Vagina (tissue), 2 donors: ENCODE results near the gene SEPHS1. TPM values are rescaled to one million over a fixed set of nuclear protein-coding genes. Genes with fewer than 3 reads are reported as not detected.

ENCODE experiments used
- DNase-seq, 2 donors: peaks; one replicate each; pipeline ENCODE4 v3.0.0-alpha.2; 2017; ENCODE audit errors: extremely low spot score in 2 of 2
- H3K27ac ChIP-seq: fragments of 200-600 bp; sonication (generic); one replicate; pipeline ENCODE4 v1.5.1; 2019
- H3K27me3 ChIP-seq: fragments of 200-600 bp; sonication (generic); one replicate; pipeline ENCODE4 v1.5.1; 2019
- H3K36me3 ChIP-seq, 2 donors: fragments of 200-600 bp; sonication (generic); one replicate each; pipeline ENCODE4 v1.5.1; 2017 to 2019
- H3K4me1 ChIP-seq: fragments of 200-600 bp; sonication (generic); one replicate; pipeline ENCODE4 v1.5.1; 2019
- H3K4me3 ChIP-seq, 2 donors: fragments of 200-600 bp; sonication (generic); 1 replicate in 1 of 2; 2 replicates in 1 of 2; pipeline ENCODE4 v1.5.1; 2016 to 2019
- H3K9me3 ChIP-seq: fragments of 200-600 bp; sonication (generic); one replicate; pipeline ENCODE4 v1.5.1; 2019
- POLR2A ChIP-seq, 2 donors: fragments of 450-650 bp; IDR thresholded peaks; one replicate each; pipeline ENCODE4 v1.6.1; 2017; ENCODE audit warnings: antibody characterized with exemption in 2 of 2, mild to moderate bottlenecking in 2 of 2, moderate library complexity in 2 of 2
- POLR2AphosphoS5 ChIP-seq, 2 donors: sonication (generic); formaldehyde crosslinking; IDR thresholded peaks; one replicate each; pipeline ENCODE4 v1.9.0; 2017; ENCODE audit warnings: antibody characterized with exemption in 2 of 2, mild to moderate bottlenecking in 2 of 2, low read depth in 1 of 2; ENCODE audit not compliant: insufficient read depth in 1 of 2
- intact Hi-C: fragments of 100-400 bp; cut with DNase I; formaldehyde crosslinking; loops from one replicate; pipeline ENCODE4 v1.15.1; 2023
- total RNA-seq: library from RNA; depleted of rRNA; stranded (reverse); fragments of >200 nt; gene quantifications from one replicate; pipeline ENCODE4 v1.2.3, GENCODE V29; 2016
- TF ChIP-seq, protein P1 (sequence below), 3 experiments: fragments of 450-650 bp in 2 of 3; fragments of 200-600 bp in 1 of 3; sonication (generic) in 1 of 3; IDR thresholded peaks; one replicate each; pipeline ENCODE4 v1.5.1; 2017 to 2019; ENCODE audit warnings: antibody characterized with exemption in 3 of 3, mild to moderate bottlenecking in 2 of 3, moderate library complexity in 2 of 3

The SEPHS1 gene
- total RNA-seq, 1 donor from 2014 or later, result 26.8 TPM

DNA sequence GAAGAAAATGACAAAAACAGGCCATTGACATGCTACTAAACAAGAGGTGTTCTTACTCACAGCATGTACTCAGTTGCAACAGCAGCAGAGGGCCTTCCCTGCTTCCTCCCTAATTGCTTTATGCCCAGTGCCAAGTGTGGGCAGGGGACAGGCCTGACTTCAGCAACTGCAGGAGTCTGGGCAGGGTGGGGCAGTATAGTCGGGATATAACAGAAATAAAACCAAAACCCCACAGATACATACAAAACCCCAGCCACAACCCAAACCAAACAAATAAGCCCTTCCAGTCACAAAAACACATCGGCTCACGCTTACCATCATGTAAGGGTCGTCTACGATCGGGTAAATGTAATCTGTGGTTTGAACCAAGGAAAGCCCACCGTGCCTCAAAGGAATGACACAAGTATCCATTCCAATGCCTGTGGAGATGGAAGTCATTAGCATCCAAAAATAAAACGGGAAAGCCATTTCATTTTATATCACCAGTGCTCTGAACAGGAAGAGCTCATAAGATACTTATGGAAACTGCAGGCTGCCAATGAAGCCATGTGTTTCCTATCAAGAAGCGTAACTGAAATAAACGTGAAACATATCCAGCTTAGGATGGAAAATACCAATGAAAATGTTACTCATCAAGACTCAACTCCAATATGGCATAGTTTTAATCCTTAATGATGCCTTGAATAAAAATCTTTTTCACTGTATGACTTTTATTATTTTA is 9.5 kb downstream of the SEPHS1 start:
- Histone ChIP-seq H3K36me3 (peaks cover 3 to 25% of the 10 kb centered on the region in 2 donors), H3K27ac (no peak overlapping the region)
- intact Hi-C loops, result no loop called here

DNA sequence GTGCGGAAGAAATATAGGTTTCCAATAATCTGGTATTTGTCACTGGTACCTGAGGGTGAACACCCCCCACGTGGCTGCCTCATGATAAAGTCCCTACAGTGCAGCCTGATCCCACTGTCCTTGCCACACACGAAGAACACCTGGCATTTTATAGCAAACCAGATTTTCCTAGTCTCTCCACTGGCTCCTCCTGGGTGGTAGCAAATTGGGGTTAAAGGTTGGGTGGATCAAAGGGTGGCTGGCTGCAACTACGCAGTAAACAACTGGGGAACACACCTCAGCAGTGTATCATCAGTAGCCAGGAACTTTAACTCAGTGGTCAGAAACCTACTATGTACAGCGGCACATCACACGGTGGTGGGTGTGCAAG is 10.3 kb downstream of the SEPHS1 start:
- Histone ChIP-seq H3K4me3 (no peak overlapping the region), H3K36me3 (peaks cover 5 to 33% of the 10 kb centered on the region in 2 donors), H3K4me1 (peaks cover 13% of the 10 kb centered on the region), H3K9me3 (no peaks in the 10 kb centered on the region), H3K27me3 (no peaks in the 10 kb centered on the region), H3K27ac (no peak overlapping the region)
- intact Hi-C loops, result no loop called here
- TF ChIP-seq POLR2A (IDR thresholded peaks at IDR 0.05), result no peak
- no peak for TF ChIP-seq POLR2AphosphoS5 (IDR thresholded peaks at IDR 0.05; ENCODE audit: insufficient read depth in 1 of 2, low read depth in 1 of 2)
- TF ChIP-seq, protein P1, sequence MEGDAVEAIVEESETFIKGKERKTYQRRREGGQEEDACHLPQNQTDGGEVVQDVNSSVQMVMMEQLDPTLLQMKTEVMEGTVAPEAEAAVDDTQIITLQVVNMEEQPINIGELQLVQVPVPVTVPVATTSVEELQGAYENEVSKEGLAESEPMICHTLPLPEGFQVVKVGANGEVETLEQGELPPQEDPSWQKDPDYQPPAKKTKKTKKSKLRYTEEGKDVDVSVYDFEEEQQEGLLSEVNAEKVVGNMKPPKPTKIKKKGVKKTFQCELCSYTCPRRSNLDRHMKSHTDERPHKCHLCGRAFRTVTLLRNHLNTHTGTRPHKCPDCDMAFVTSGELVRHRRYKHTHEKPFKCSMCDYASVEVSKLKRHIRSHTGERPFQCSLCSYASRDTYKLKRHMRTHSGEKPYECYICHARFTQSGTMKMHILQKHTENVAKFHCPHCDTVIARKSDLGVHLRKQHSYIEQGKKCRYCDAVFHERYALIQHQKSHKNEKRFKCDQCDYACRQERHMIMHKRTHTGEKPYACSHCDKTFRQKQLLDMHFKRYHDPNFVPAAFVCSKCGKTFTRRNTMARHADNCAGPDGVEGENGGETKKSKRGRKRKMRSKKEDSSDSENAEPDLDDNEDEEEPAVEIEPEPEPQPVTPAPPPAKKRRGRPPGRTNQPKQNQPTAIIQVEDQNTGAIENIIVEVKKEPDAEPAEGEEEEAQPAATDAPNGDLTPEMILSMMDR (IDR thresholded peaks at IDR 0.05), result no peak
- no peak for DNase-seq

More for the DNA sequence above, 9.5 kb downstream of the SEPHS1 start:
- TF ChIP-seq POLR2AphosphoS5 (IDR thresholded peaks at IDR 0.05; ENCODE audit: insufficient read depth in 1 of 2, low read depth in 1 of 2), result peak in 1 of 2 donors; percentile 61
- TF ChIP-seq, protein P1 (IDR thresholded peaks at IDR 0.05), result no peak
- H3K4me3 ChIP-seq, result no peak overlapping the region
- H3K4me1 ChIP-seq, result peaks cover 13% of the 10 kb centered on the region
- no peaks in the 10 kb centered on the region for H3K9me3 ChIP-seq
- no peaks in the 10 kb centered on the region for H3K27me3 ChIP-seq
- no peak for DNase-seq

DNA sequence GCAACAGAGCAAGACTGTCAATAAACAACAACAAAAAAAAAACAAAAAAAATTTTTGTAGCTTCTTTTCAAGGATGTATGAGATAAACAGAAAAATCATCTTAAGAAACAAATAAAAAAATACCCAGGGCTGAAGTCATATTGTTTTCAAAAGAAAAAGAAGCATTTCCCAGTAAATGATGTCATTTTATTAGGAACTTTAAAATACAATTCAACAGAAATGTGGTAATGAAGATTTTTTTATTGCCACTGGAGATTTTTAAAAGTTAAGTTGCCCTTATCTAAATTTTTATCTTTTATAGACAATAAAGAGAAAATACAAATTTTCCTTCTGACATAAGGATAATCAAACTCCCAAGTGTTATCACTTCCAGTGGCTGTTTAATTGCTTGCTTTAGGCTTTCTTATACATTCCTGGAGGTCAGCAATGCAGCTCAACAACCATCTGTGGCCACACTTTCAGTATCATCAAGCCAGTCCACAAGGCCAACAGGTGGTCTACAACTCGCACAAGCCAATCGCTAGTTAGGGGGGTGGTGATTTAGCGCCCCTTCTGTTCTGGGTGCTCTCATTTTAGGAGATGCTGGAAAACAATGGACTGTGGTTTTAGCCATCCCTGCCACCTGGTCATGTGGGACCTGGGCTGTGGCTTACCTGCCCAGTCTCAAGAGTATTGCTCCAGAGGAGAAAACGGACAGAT is 10.8 kb downstream of the SEPHS1 start:
- H3K36me3 ChIP-seq, result peaks cover 5 to 38% of the 10 kb centered on the region in 2 donors

DNA sequence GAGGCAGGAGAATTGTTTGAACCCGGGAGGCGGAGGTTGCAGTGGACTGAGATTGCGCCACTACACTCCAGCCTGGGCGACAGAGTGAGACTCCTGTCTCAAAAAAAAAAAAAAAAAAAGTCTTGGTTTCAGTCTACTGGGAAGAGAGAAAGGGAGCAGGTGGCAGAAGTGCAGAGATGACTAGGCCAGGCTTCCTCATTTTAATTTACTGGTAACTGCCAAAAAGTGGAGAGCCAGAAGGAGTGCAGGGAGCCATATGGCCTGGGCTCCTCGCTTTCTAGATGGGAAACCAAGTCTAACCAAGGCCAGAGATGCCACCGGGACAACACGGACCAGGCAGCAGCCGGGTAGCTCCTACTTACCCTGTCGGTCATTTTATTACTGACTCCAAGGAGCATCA is 12.2 kb downstream of the SEPHS1 start:
- no peak overlapping the region for H3K4me3 ChIP-seq
- peaks cover 13% of the 10 kb centered on the region for H3K4me1 ChIP-seq
- no peaks in the 10 kb centered on the region for H3K9me3 ChIP-seq
- no peak for TF ChIP-seq POLR2AphosphoS5 (IDR thresholded peaks at IDR 0.05; ENCODE audit: insufficient read depth in 1 of 2, low read depth in 1 of 2)
- TF ChIP-seq POLR2A (IDR thresholded peaks at IDR 0.05), result no peak
- TF ChIP-seq, protein P1 (IDR thresholded peaks at IDR 0.05), result no peak
- no peak overlapping the region for H3K27ac ChIP-seq
- peaks cover 5 to 50% of the 10 kb centered on the region in 2 donors for H3K36me3 ChIP-seq
- intact Hi-C loops, result no loop called here
- no peaks in the 10 kb centered on the region for H3K27me3 ChIP-seq
- no peak for DNase-seq

More for the DNA sequence above, 10.8 kb downstream of the SEPHS1 start:
- H3K4me1 ChIP-seq, result peaks cover 13% of the 10 kb centered on the region
- no peak overlapping the region for H3K4me3 ChIP-seq
- intact Hi-C loops, result no loop called here
- no peaks in the 10 kb centered on the region for H3K9me3 ChIP-seq
- no peak for TF ChIP-seq POLR2A (IDR thresholded peaks at IDR 0.05)
- TF ChIP-seq POLR2AphosphoS5 (IDR thresholded peaks at IDR 0.05; ENCODE audit: insufficient read depth in 1 of 2, low read depth in 1 of 2), result no peak
- TF ChIP-seq, protein P1 (IDR thresholded peaks at IDR 0.05), result no peak
- H3K27ac ChIP-seq, result no peak overlapping the region
- no peaks in the 10 kb centered on the region for H3K27me3 ChIP-seq
- no peak for DNase-seq

DNA sequence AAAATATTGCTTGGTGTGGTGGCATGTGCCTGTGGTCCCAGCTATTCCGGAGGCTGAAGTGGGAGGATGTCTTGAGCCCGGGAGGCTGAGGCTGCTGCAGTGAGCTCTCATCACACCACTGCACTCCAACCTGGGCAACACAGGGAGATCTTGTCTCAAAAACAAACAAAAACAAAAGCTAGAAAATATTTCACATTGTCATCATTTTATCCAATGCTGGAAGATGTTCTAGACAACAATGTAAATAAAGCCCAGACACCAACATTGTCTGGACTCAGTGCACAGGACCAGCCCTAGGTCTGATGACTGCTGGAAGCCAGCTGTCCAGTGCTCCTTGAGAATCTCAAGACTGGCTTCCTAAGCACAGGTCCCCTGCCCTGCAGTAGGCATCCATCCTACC is 13.5 kb downstream of the SEPHS1 start:
- H3K9me3 ChIP-seq, result no peaks in the 10 kb centered on the region
- DNase-seq, result no peak
- H3K4me1 ChIP-seq, result peaks cover 13% of the 10 kb centered on the region
- TF ChIP-seq, protein P1 (IDR thresholded peaks at IDR 0.05), result no peak
- TF ChIP-seq POLR2AphosphoS5 (IDR thresholded peaks at IDR 0.05; ENCODE audit: insufficient read depth in 1 of 2, low read depth in 1 of 2) (no peak), POLR2A (IDR thresholded peaks at IDR 0.05) (no peak)
- intact Hi-C loops, result no loop called here
- peaks cover 5 to 63% of the 10 kb centered on the region in 2 donors for H3K36me3 ChIP-seq
- H3K27me3 ChIP-seq, result no peaks in the 10 kb centered on the region
- H3K27ac ChIP-seq, result no peak overlapping the region
- H3K4me3 ChIP-seq, result no peak overlapping the region
